Erythroblast (primary cell): ENCODE results near the gene OSBPL2.

ENCODE experiments used
- GATA1 ChIP-seq: IDR thresholded peaks from 2 replicates; pipeline ENCODE4 v1.6.1; 2011; ENCODE audit warnings: low read depth, mild to moderate bottlenecking, control low read depth, low read length, moderate library complexity
- POLR2A ChIP-seq: IDR thresholded peaks from 2 replicates; pipeline ENCODE4 v1.6.1; 2011; ENCODE audit warnings: mild to moderate bottlenecking, low read length

- TF ChIP-seq POLR2A: peak; percentile 72
- TF ChIP-seq GATA1: no peak
Observed at GRCh38 chr20:62237801-62238568, at the start of gene OSBPL2.
